Umbilical cord (tissue), 2 donors: ENCODE measurements around the gene MEPCE. TPM values are rescaled to one million over a fixed set of nuclear protein-coding genes. Genes with fewer than 3 reads are reported as not detected.
"Not testable (repeated sequence)": the region's sequence is repeated elsewhere in the genome, so short reads cannot be mapped to it uniquely, and the experiment has no call there.

Source experiments
- DNase-seq: peaks from one replicate; pipeline ENCODE4 v3.0.0-alpha.2; 2015; ENCODE audit warnings: low spot score
- total RNA-seq: library from RNA; depleted of rRNA; stranded (reverse); fragments of >200 nt; gene quantifications from one replicate; pipeline ENCODE4 v1.2.3, GENCODE V29; 2014; ENCODE audit warnings: low replicate concordance; ENCODE audit not compliant: insufficient read depth

MEPCE gene
- total RNA-seq, 1 donor from 2014 or later: 20.9 TPM

- no peak for DNase-seq
Measured at GRCh38 chr7:100434297-100435144, 4.9 kb downstream of the MEPCE start.

GRCh38 chr7:100435401-100436304 is 6.0 kb downstream of the MEPCE start:
- DNase-seq: peak; percentile 39

GRCh38 chr7:100437150-100438100 is 7.8 kb downstream of the MEPCE start:
- DNase-seq: no peak

- no peak for DNase-seq
Measured at GRCh38 chr7:100438172-100438571, 8.5 kb downstream of the MEPCE start.

- DNase-seq: not testable (repeated sequence)
Measured at GRCh38 chr7:100438731-100439130, 9.1 kb downstream of the MEPCE start.

GRCh38 chr7:100439244-100439643 is 9.6 kb downstream of the MEPCE start:
- DNase-seq: not testable (repeated sequence)

DNA sequence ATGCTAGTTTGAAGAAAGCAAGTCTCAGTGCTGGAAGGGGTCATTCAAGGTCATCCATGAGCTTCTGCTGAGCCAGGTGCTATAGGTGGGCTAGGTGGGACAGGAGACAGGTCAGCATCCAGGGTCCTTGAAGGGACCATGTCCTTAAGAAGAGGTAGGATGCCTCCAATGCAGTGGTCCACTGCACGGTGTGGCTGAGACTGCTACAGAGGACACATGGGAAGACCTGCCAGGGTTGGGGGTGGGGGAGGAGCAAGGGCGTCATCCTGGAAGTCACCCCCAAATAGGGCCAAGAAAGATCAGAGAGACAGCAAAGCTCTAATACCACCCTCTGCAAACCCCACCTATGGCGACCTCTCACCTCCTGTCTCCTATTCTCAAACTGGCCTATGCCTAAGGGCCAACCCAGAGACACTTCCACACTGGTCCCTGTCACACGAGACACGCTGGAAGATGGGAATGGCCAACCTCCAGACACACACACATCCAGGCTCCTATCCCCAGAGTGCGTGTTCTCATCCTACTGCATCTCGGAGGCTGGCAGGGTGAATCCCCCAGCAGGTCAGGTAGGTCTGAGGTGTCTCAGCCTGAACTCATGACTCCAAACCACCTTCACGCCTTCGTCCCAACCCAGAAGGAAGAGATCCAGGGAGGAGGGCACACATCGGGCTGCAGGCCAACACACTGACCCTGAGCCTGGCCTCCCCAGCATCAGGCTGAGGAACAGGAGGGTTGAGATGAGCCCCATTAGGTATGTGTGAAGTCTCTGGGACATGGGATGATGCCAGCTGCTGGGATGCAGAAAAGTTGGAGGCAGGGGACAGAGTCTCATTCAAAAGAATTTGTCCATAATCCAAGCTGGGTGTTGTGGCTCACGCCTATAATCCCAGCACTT is 12.3 kb downstream of the MEPCE start:
- no peak for DNase-seq

- no peak for DNase-seq
Measured at GRCh38 chr7:100443096-100443840, 13.6 kb downstream of the MEPCE start.

GRCh38 chr7:100444311-100445278 is 15.0 kb downstream of the MEPCE start:
- no peak for DNase-seq

DNA sequence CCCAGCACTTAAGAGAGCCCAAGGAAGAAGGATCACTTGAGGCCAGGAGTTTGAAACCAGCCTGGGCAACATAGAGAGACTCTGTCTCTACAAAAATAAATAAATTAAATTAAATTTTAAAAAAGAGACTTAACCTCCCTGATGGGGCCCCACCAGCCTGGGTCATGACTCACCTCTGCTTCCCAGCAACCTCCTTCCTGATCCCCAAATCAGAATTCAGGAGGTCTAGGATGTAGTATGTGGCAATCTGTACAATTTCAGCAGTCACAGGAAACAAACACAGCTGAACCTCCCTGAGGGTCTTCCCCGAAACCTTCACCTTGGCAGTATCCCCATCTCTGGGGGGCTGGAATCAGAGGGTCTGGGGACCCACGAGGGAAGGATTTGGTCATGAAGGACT is 16.4 kb downstream of the MEPCE start:
- no peak for DNase-seq

DNA sequence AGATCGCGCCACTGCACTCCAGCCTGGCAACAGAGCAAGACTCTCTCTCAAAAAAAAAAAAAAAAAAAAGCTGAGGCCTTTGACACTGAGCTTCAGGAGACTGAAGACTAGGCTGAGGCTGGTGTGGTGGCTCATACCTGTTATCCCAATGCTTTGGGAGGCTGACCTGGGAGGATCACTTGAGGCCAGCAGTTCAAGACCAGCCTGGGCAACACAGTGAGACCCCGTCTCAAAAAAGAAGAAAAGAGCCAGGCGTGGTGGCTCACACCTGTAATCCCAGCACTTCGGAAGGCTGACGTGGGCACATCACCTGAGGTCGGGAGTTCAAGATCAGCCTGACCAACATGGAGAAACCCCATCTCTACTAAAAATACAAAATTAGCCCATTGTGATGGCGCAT is 17.7 kb downstream of the MEPCE start:
- DNase-seq: not testable (repeated sequence)

- DNase-seq: no peak
Measured at GRCh38 chr7:100449190-100449795, 19.7 kb downstream of the MEPCE start.

- no peak for DNase-seq
Measured at GRCh38 chr7:100452513-100452912, 22.9 kb downstream of the MEPCE start.

DNA sequence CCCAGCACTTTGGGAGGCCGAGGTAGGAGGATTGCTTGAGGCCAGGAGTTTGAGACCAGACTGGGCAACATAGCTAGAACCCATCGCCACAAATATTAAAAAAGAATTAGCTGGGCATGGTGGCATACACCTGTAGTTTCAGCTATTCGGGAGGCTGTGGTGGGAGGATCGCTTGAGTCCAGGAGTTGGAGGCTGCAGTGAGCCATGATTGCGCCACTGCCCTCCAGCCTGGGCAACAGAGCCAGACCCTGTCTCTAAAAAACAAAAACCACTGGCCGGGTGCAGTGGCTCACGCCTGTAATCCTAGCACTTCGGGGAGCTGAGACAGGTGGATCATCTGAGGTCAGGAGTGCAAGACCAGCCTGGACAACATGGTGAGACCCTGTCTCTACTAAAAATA is 24.2 kb downstream of the MEPCE start:
- not testable (repeated sequence) for DNase-seq

DNA sequence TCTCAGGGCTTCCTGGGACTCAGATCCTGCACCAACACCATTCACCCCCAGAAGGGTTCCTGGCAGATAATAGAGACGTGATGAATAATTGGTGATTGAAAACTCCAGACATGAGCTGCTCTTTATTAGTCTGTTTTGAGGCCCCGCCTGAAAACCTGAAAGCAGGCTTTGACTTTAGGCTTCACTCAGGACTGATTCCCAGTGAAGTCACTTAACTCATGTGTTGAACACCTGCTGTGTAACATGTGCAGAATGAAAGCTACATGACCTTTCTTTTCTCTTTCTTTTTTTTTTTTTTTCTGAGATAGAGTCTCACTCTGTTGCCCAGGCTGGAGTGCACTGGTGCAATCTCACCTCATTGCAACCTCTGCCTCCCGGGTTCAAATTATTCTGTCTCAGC is 25.6 kb downstream of the MEPCE start:
- DNase-seq: no peak

- no peak for DNase-seq
Measured at GRCh38 chr7:100456562-100456961, 26.9 kb downstream of the MEPCE start.

DNA sequence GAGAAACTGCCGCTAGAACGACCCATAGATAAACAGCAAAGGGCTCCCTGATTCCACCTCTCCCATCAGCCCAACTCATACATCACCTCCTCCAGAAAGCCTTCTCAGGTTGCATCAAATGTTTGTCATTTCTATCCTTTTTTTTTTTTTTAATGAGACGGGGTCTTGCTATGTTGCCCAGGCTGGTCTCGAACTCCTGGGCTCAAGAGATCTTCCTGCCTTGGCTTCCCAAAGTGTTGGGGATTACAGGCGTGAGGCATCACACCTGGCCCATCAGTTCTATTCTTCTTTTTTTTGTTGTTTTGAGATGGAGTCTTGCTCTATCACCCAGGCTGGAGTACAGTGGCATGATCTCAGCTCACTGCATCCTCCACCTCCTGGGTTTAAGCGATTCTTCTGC is 27.4 kb downstream of the MEPCE start:
- DNase-seq: no peak

DNA sequence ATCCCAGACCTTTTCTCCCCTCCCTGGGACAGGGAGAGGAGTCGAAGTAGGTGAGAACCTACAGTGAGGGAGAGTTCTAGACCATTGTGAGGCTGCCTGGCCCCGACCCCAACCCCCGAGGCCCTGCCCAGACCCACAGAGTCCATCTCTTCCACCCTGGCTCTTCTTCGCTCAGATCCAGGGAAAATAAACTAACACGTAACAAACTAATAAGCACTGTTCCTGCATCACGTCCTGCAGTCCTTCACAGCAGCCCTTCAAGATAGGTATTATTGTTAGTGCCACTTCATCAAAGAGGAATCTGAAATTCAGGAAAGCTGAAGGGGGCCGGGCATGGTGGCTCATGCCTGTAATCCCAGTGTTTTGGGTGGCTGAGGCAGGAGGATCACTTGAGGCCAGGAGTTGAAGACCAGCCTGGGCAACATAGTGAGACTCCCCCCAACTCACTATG is 34.6 kb downstream of the MEPCE start, which contains the start of gene SPACDR:
SPACDR (minus strand) TSS at position 51 of the 451 bp plus-strand sequence. CDS start 235 bp downstream, outside the sequence.
- DNase-seq: no peak
